GM12878 (cell line): ENCODE data around the gene EVPLL. TPM values are rescaled to one million over a fixed set of nuclear protein-coding genes. Genes with fewer than 3 reads are reported as not detected.
A peak's percentile ranks its signal among the peaks of the same experiment; 100 is the strongest.
"Not testable (repeated sequence)": the region's sequence is repeated elsewhere in the genome, so short reads cannot be mapped to it uniquely, and the experiment has no call there.

Experiments used
- ATAC-seq: fragments of 200-7000 bp; cut with Tn5 transposase; 3 replicates; pipeline ENCODE4 v1.9.1; 2020; ENCODE audit warnings: mild to moderate bottlenecking, moderate library complexity
- BruUV-seq: library from RNA; stranded (reverse); fragments of 400-500 nt; replicated peaks from 2 replicates; lab custom pipeline; 2021; lab: Mats Ljungman, UMichigan
- CTCF ChIA-PET: fragments of 300-600 bp; sonication (Branson Sonifier 250); formaldehyde crosslinking; extraction: SDS; loops from one replicate; lab custom pipeline; 2021; ENCODE audit warnings: inconsistent platforms; lab: Yijun Ruan, JAX
- POLR2A ChIA-PET: fragments of 350-600 bp; formaldehyde crosslinking; extraction: SDS; loops from one replicate; lab custom pipeline; 2021; ENCODE audit warnings: inconsistent platforms; lab: Charles Lee
- RAD21 ChIA-PET: fragments of 300-600 bp; sonication (Branson Sonifier 250); formaldehyde crosslinking; loops from one replicate; lab custom pipeline; 2023; ENCODE audit warnings: antibody characterized with exemption; ENCODE audit not compliant: unreplicated experiment; lab: Charles Lee
- SMC1A ChIA-PET: fragments of 300-600 bp; sonication (Branson Sonifier 250); formaldehyde crosslinking; loops from one replicate; lab custom pipeline; 2023; ENCODE audit not compliant: unreplicated experiment, uncharacterized antibody; lab: Charles Lee
- DNase-seq: peaks from one replicate; pipeline ENCODE4 v3.0.0-alpha.2; 2011; ENCODE audit warnings: low read depth, low spot score
- FAIRE-seq: peaks from 3 replicates; lab custom pipeline; 2011; peaks lifted over from hg19 to GRCh38; lab: Jason Lieb, UNC
- H2AFZ ChIP-seq: 2 replicates; pipeline ENCODE4 v1.6.0; 2011; ENCODE audit warnings: low read depth, low read length, control low read depth; ENCODE audit not compliant: control insufficient read depth
- H3K27ac ChIP-seq: 2 replicates; pipeline ENCODE4 v1.5.1; 2011; ENCODE audit warnings: control low read depth; ENCODE audit not compliant: control insufficient read depth, insufficient read depth
- H3K27me3 ChIP-seq, 2 experiments: replicated peaks in 1 of 2; 2 replicates each; pipeline versions ENCODE4 v1.6.0 to v1.6.1; 2011; ENCODE audit warnings: low read length in 1 of 2; ENCODE audit not compliant: control insufficient read depth in 2 of 2, insufficient read depth in 2 of 2
- H3K36me3 ChIP-seq, 2 experiments: 2 replicates each; pipeline ENCODE4 v1.5.1; 2011; ENCODE audit warnings: low read length in 1 of 2; ENCODE audit not compliant: control insufficient read depth in 2 of 2, insufficient read depth in 2 of 2
- H3K4me1 ChIP-seq: 2 replicates; pipeline ENCODE4 v1.6.1; 2011; ENCODE audit warnings: mild to moderate bottlenecking, low read length, moderate library complexity, mixed read lengths; ENCODE audit not compliant: control insufficient read depth, insufficient read depth
- H3K4me2 ChIP-seq: 2 replicates; pipeline ENCODE4 v1.6.0; 2011; ENCODE audit warnings: control low read depth; ENCODE audit not compliant: control insufficient read depth, insufficient read depth
- H3K4me3 ChIP-seq: fragments of 200-600 bp; sonication (generic); 2 replicates; pipeline ENCODE4 v1.5.1; 2016
- H3K79me2 ChIP-seq: 2 replicates; pipeline ENCODE4 v1.6.0; 2011; ENCODE audit warnings: low read length; ENCODE audit not compliant: control insufficient read depth, insufficient read depth
- H3K9ac ChIP-seq: 2 replicates; pipeline ENCODE4 v1.8.0; 2011; ENCODE audit warnings: low read length, control low read depth, mixed read lengths; ENCODE audit not compliant: control insufficient read depth, insufficient read depth
- H3K9me3 ChIP-seq: replicated peaks from 3 replicates; pipeline ENCODE4 v1.5.1; 2011; ENCODE audit warnings: mild to moderate bottlenecking, low read length; ENCODE audit not compliant: control insufficient read depth, insufficient read depth
- H4K20me1 ChIP-seq: 2 replicates; pipeline ENCODE4 v1.6.0; 2011; ENCODE audit not compliant: control insufficient read depth, insufficient read depth
- ATF2 ChIP-seq: IDR thresholded peaks from 2 replicates; pipeline ENCODE4 v1.6.1; 2012; ENCODE audit warnings: low read length, inconsistent platforms
- ATF7 ChIP-seq: fragments of 450-650 bp; IDR thresholded peaks from 2 replicates; pipeline ENCODE4 v1.6.1; 2016; ENCODE audit warnings: low read depth, mild to moderate bottlenecking
- BMI1 ChIP-seq: fragments of 450-650 bp; IDR thresholded peaks from 2 replicates; pipeline ENCODE4 v1.6.1; 2016; ENCODE audit warnings: mild to moderate bottlenecking, moderate library complexity, borderline replicate concordance
- EED ChIP-seq: sonication (generic); IDR thresholded peaks from 2 replicates; pipeline ENCODE4 v1.6.1; 2016; ENCODE audit warnings: antibody characterized with exemption, low read depth
- NKRF ChIP-seq: fragments of 450-650 bp; conservative IDR thresholded peaks from 2 replicates; pipeline ENCODE4 v1.6.1; 2017; ENCODE audit warnings: mild to moderate bottlenecking, moderate library complexity
- WGBS: methylation state at CpG from one replicate; pipeline ENCODE4 v1.1.6; 2016; ENCODE audit warnings: low lambda C conversion rate; ENCODE audit not compliant: insufficient replicate concordance, insufficient coverage; ENCODE audit errors: missing lambda C conversion rate; 5-methylcytosine and 5-hydroxymethylcytosine counted together
- in situ Hi-C: fragments of 300-500 bp; cut with MboI; formaldehyde crosslinking; loops from 9 replicates; pipeline ENCODE4 v1.14.3; 2018; ENCODE audit warnings: mixed read lengths
- intact Hi-C: fragments of 100-400 bp; cut with micrococcal nuclease; formaldehyde crosslinking; loops from one replicate; pipeline ENCODE4 v1.14.2; 2022; ENCODE audit not compliant: unreplicated experiment
- polyA plus RNA-seq, 11 experiments: library from polyadenylated mRNA; depleted of rRNA in 4 of 11; unstranded in 6 of 11; stranded (reverse) in 5 of 11; fragments of >200 nt; fragmentation: Nextera tagmentation in 4 of 11; fragmentation: Illumina TruSeq in 1 of 11; extraction: Ambion mirVana in 4 of 11; extraction: Trizol in 1 of 11; gene quantifications; 1 replicate in 1 of 11; 2 replicates in 10 of 11; pipeline versions ENCODE4 v1.2.1 to v1.2.3, GENCODE V29; 2011 to 2016; ENCODE audit warnings: inconsistent platforms in 2 of 11, missing spikeins in 2 of 11, low read depth in 1 of 11
- total RNA-seq, 4 experiments: library from RNA; depleted of rRNA in 3 of 4; stranded (reverse); fragments of >200 nt in 3 of 4; fragmentation: Illumina TruSeq in 1 of 4; extraction: Trizol in 1 of 4; gene quantifications; 2 replicates each; pipeline versions ENCODE4 v1.2.1 to v1.2.3, GENCODE V29; 2013 to 2021

The EVPLL gene
- total and polyA plus RNA-seq, 10 of the 15 experiments (the other 5 are each of a cell fraction or from before 2014, with no cell fraction given): not detected

GRCh38 chr17:18371455-18371854 lies 6.1 kb upstream of the EVPLL start (continued):
- TF ChIP-seq EED (no peak), BMI1 (0 out of 2 replicates have a peak, but pooled peaks have one; percentile 7), ATF2 (no peak), ATF7 (peak; percentile 48), NKRF (no peak)
- TF ChIP-seq, all 136 proteins: peak for 22

GRCh38 chr17:18373181-18373580 lies 4.4 kb upstream of the EVPLL start:
- POLR2A ChIA-PET, BruUV-seq, intact Hi-C loops: not testable (repeated sequence)

More at GRCh38 chr17:18373181-18373580, 4.4 kb upstream of the EVPLL start:
- SMC1A ChIA-PET, H3K36me3 ChIP-seq, H3K9ac ChIP-seq, H3K27ac ChIP-seq, DNase-seq, H3K9me3 ChIP-seq, CTCF ChIA-PET, H3K79me2 ChIP-seq, H3K4me3 ChIP-seq, H3K27me3 ChIP-seq, H3K4me2 ChIP-seq, ATAC-seq, H4K20me1 ChIP-seq, H2AFZ ChIP-seq, in situ Hi-C loops, FAIRE-seq, RAD21 ChIA-PET: not testable (repeated sequence)
- H3K4me1 ChIP-seq: peaks cover 14% of the 10 kb centered on the region
- 29% methylated on average over 6 of the region's 6 CpGs for WGBS
